ENCODE data around the gene CDH8. TPM values are rescaled to one million over a fixed set of nuclear protein-coding genes. Genes with fewer than 3 reads are reported as not detected.

The CDH8 gene
- total RNA-seq, 1 experiment from 2014 or later, result 2.5 TPM

DNA sequence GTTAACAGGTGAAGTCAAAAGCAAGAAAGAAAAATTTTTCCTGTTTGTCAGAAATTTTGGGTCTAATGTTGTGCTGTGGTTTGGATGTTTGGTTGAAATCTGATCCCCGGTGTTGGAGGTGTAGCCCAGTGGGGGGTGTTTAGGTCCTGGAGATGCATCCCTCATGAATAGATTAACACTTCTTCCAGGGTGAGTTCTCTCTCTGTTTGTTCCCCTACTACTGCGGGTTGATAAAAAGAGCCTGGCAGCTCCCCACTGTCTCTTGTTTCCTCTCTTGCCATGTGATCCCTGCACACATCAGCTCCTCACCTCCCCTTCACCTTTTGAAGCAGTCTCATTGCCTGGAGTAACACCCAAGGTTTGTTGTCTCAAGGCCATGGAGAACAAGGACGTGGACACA is 14.6 kb upstream of the CDH8 start:
- TF ChIP-seq CBX3 (IDR thresholded peaks at IDR 0.05; ENCODE audit: low read depth) (no peak), ZFX (IDR thresholded peaks at IDR 0.05) (no peak), SRF (IDR thresholded peaks at IDR 0.05; ENCODE audit: low read depth) (no peak), POLR2A (IDR thresholded peaks at IDR 0.05; ENCODE audit: borderline replicate concordance, extremely low read depth, insufficient read depth, insufficient read length) (no peak), RAD21 (IDR thresholded peaks at IDR 0.05; ENCODE audit: low read depth) (no peak), JUND (IDR thresholded peaks at IDR 0.05) (no peak), ZNF274 (IDR thresholded peaks at IDR 0.05; ENCODE audit: low read depth, low read length) (no peak), CEBPB (IDR thresholded peaks at IDR 0.05; ENCODE audit: low read depth) (no peak), SP1 (IDR thresholded peaks at IDR 0.05; ENCODE audit: low read depth) (no peak)
- TF ChIP-seq, protein P1, sequence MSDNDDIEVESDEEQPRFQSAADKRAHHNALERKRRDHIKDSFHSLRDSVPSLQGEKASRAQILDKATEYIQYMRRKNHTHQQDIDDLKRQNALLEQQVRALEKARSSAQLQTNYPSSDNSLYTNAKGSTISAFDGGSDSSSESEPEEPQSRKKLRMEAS (IDR thresholded peaks at IDR 0.05), result no peak
- TF ChIP-seq, protein P2, sequence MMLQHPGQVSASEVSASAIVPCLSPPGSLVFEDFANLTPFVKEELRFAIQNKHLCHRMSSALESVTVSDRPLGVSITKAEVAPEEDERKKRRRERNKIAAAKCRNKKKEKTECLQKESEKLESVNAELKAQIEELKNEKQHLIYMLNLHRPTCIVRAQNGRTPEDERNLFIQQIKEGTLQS (IDR thresholded peaks at IDR 0.05), result no peak
- CTCF ChIA-PET, result no interaction called here
- no TSS peak for BruUV-seq (replicated peaks)

DNA sequence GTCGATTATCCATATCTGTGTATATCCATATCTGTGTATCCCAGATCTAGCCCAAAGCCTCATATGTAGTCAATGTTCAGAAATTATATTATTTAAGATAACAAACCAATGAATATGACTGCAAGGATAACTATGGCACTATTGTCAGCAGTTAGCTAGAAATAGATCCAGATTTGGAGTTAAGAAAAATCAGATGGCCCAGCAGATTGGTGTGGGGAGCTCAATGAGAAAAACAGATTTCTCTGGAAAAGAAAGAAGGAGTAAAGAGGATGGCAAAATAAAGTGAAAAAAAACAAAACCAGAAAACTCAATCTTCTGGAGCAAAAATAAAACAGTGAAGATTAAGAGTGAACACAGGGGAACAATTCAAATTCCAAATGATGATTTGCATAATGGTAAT is 10.6 kb upstream of the CDH8 start:
- intact Hi-C loops (cut with micrococcal nuclease), result no loop called here
- TF ChIP-seq, protein P3, sequence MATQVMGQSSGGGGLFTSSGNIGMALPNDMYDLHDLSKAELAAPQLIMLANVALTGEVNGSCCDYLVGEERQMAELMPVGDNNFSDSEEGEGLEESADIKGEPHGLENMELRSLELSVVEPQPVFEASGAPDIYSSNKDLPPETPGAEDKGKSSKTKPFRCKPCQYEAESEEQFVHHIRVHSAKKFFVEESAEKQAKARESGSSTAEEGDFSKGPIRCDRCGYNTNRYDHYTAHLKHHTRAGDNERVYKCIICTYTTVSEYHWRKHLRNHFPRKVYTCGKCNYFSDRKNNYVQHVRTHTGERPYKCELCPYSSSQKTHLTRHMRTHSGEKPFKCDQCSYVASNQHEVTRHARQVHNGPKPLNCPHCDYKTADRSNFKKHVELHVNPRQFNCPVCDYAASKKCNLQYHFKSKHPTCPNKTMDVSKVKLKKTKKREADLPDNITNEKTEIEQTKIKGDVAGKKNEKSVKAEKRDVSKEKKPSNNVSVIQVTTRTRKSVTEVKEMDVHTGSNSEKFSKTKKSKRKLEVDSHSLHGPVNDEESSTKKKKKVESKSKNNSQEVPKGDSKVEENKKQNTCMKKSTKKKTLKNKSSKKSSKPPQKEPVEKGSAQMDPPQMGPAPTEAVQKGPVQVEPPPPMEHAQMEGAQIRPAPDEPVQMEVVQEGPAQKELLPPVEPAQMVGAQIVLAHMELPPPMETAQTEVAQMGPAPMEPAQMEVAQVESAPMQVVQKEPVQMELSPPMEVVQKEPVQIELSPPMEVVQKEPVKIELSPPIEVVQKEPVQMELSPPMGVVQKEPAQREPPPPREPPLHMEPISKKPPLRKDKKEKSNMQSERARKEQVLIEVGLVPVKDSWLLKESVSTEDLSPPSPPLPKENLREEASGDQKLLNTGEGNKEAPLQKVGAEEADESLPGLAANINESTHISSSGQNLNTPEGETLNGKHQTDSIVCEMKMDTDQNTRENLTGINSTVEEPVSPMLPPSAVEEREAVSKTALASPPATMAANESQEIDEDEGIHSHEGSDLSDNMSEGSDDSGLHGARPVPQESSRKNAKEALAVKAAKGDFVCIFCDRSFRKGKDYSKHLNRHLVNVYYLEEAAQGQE (IDR thresholded peaks at IDR 0.05; ENCODE audit: low read depth), result no peak
- no peak for TF ChIP-seq FOSL1 (IDR thresholded peaks at IDR 0.05; ENCODE audit: low read depth)
- no peak for TF ChIP-seq RAD21 (IDR thresholded peaks at IDR 0.05; ENCODE audit: low read depth)
- TF ChIP-seq ZFX (IDR thresholded peaks at IDR 0.05), result no peak
- no peak for TF ChIP-seq EZH2phosphoT487 (IDR thresholded peaks at IDR 0.05; ENCODE audit: borderline replicate concordance)
- TF ChIP-seq, protein P2 (IDR thresholded peaks at IDR 0.05), result no peak
- TF ChIP-seq SP1 (IDR thresholded peaks at IDR 0.05; ENCODE audit: low read depth), result no peak
- TF ChIP-seq ZNF274 (IDR thresholded peaks at IDR 0.05; ENCODE audit: low read depth, low read length), result no peak
- no peak for TF ChIP-seq ELF1 (IDR thresholded peaks at IDR 0.05; ENCODE audit: borderline replicate concordance, low read depth)
- TF ChIP-seq EZH2 (IDR thresholded peaks at IDR 0.05), result no peak
- no peak for TF ChIP-seq POLR2A (IDR thresholded peaks at IDR 0.05; ENCODE audit: borderline replicate concordance, extremely low read depth, insufficient read depth, insufficient read length)
- no peak for TF ChIP-seq SRF (IDR thresholded peaks at IDR 0.05; ENCODE audit: low read depth)

More for the DNA sequence above, 14.6 kb upstream of the CDH8 start:
- ChIA-PET RAD21 (ENCODE audit: low non-redundant PET in 1 of 2, low total read pairs in 2 of 2, uncharacterized antibody in 2 of 2, unreplicated experiment in 2 of 2) (no interaction called here), POLR2A (no interaction called here)
- Histone ChIP-seq H3K9me3 (ENCODE audit: control insufficient read depth in 1 of 2, insufficient read depth in 1 of 2, low read depth in 1 of 2, low read length in 2 of 2) (peaks cover 4 to 8% of the 10 kb centered on the region in 2 experiments; a peak in 2 of 4 replicates), H4K20me1 (ENCODE audit: insufficient read depth) (no peaks in the 10 kb centered on the region), H3K9me2 (ENCODE audit: insufficient read depth) (no peaks in the 10 kb centered on the region), H3K79me2 (ENCODE audit: insufficient read depth, low read length) (no peaks in the 10 kb centered on the region), H2AFZ (ENCODE audit: low read depth, low read length, poor library complexity, severe bottlenecking) (no peak overlapping the region), H3K27ac (ENCODE audit: low read depth, low read length) (no peak overlapping the region), H3K36me3 (ENCODE audit: control insufficient read depth in 1 of 2, insufficient read depth in 2 of 2, low read length in 2 of 2) (no peaks in the 10 kb centered on the region), H3K4me2 (ENCODE audit: low read length) (no peak overlapping the region), H3K27me3 (ENCODE audit: insufficient read depth, low read length) (no peaks in the 10 kb centered on the region), H3K9ac (ENCODE audit: low read length) (no peak overlapping the region), H3K4me1 (ENCODE audit: control insufficient read depth in 1 of 2, insufficient read depth in 2 of 2, low read length in 2 of 2) (no peaks in the 10 kb centered on the region), H3K4me3 (replicated peaks in 1 of 2; ENCODE audit: low read depth in 1 of 2, low read length in 2 of 2) (no peak overlapping the region)
- DNase-seq (ENCODE audit: low read depth, low spot score) (no peak), ATAC-seq (no peak)
- intact Hi-C loops (cut with micrococcal nuclease), result no loop called here

More for the DNA sequence above, 10.6 kb upstream of the CDH8 start:
- H3K9me3 ChIP-seq (ENCODE audit: control insufficient read depth in 1 of 2, insufficient read depth in 1 of 2, low read depth in 1 of 2, low read length in 2 of 2), result peaks cover 0 to 8% of the 10 kb centered on the region in 2 experiments; a peak in 1 of 4 replicates
- no peak overlapping the region for H3K9ac ChIP-seq (ENCODE audit: low read length)
- no peak for DNase-seq (ENCODE audit: low read depth, low spot score)
- no peaks in the 10 kb centered on the region for H3K36me3 ChIP-seq (ENCODE audit: control insufficient read depth in 1 of 2, insufficient read depth in 2 of 2, low read length in 2 of 2)
- ATAC-seq, result no peak
- no peak overlapping the region for H3K27ac ChIP-seq (ENCODE audit: low read depth, low read length)
- POLR2A ChIA-PET, result no interaction called here
- no peak overlapping the region for H2AFZ ChIP-seq (ENCODE audit: low read depth, low read length, poor library complexity, severe bottlenecking)
- CTCF ChIA-PET, result no interaction called here
- no peaks in the 10 kb centered on the region for H3K9me2 ChIP-seq (ENCODE audit: insufficient read depth)
- no peak overlapping the region for H3K4me2 ChIP-seq (ENCODE audit: low read length)
- H3K4me3 ChIP-seq (replicated peaks in 1 of 2; ENCODE audit: low read depth in 1 of 2, low read length in 2 of 2), result no peak overlapping the region
- no peaks in the 10 kb centered on the region for H3K4me1 ChIP-seq (ENCODE audit: control insufficient read depth in 1 of 2, insufficient read depth in 2 of 2, low read length in 2 of 2)
- no peaks in the 10 kb centered on the region for H3K27me3 ChIP-seq (ENCODE audit: insufficient read depth, low read length)
- RAD21 ChIA-PET (ENCODE audit: low non-redundant PET in 1 of 2, low total read pairs in 2 of 2, uncharacterized antibody in 2 of 2, unreplicated experiment in 2 of 2), result no interaction called here
- BruUV-seq (replicated peaks), result no TSS peak
- H4K20me1 ChIP-seq (ENCODE audit: insufficient read depth), result no peaks in the 10 kb centered on the region
- no peaks in the 10 kb centered on the region for H3K79me2 ChIP-seq (ENCODE audit: insufficient read depth, low read length)
